ENCODE measurements around the gene EIPR1.
"Not testable (repeated sequence)": the region's sequence is repeated elsewhere in the genome, so short reads cannot be mapped to it uniquely, and the experiment has no call there.

EIPR1 gene

DNA sequence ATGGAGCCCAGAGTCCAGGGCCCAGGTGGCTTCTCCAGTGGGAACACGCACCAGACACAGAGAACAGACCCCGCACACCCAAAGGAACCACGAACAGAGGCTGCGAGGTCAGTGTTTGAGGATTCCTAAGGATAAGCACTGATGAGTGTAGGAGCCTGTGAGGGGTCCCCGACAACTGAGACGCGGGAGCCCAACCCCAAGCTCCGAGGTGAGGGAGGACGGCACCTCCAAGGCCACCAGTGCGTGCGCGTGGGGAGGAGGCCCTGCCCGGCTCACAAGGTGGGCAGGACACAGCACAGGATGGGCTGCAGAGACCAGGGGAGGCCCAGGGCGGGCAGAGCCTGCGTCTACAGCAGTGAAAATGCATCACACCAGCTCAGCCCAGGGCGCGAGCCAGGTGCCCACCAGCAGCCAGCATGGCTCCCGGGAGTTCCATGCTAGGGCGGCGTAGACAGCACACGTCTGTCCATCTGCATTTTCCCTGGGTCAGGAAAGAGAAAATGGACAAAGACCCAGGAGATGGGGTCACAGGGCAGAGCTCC is 189.1 kb downstream of the EIPR1 start:
- WGBS, 2 experiments: 96% methylated on average over 21 of the region's 21 CpGs
- H3K36me3 ChIP-seq (ENCODE audit: control insufficient read depth, insufficient read depth, low read length): no peaks in the 10 kb centered on the region

DNA sequence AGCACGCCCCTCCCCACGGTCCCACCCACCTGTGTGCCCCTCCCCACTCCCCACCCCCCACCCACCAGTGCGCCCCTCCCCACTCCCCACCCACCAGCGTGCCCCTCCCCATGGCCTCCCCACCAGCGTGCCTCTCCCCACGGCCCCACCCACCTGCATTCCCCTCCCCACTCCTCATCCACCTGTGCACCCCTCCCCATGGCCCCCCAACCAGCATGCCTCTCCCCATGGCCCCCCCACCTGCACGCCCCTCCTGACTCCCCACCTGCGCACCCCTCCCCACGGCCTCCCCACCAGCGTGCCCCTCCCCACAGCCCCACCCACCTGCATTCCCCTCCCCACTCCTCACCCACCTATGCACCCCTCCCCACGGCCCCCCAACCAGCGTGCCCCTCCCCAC is 190.2 kb downstream of the EIPR1 start:
- no peak overlapping the region for H3K4me3 ChIP-seq (ENCODE audit: insufficient read depth, low read depth, low read length)
- 89 to 90% methylated on average over 3 to 8 of the region's 12 CpGs for WGBS, 2 experiments
- H3K4me1 ChIP-seq (ENCODE audit: control insufficient read depth, insufficient read depth, low read length): no peaks in the 10 kb centered on the region
- H3K27me3 ChIP-seq (ENCODE audit: control insufficient read depth, insufficient read depth, low read length, poor library complexity, severe bottlenecking): no peaks in the 10 kb centered on the region
- H3K9me3 ChIP-seq (ENCODE audit: control insufficient read depth, low read length): no peaks in the 10 kb centered on the region
- no peaks in the 10 kb centered on the region for H3K36me3 ChIP-seq (ENCODE audit: control insufficient read depth, insufficient read depth, low read length)
- H3K27ac ChIP-seq (ENCODE audit: insufficient read depth, low read depth, low read length, poor library complexity, severe bottlenecking): no peak overlapping the region

More for the DNA sequence above, 189.1 kb downstream of the EIPR1 start:
- H3K9me3 ChIP-seq (ENCODE audit: control insufficient read depth, low read length): no peaks in the 10 kb centered on the region
- no peak overlapping the region for H3K4me3 ChIP-seq (ENCODE audit: insufficient read depth, low read depth, low read length)
- no peaks in the 10 kb centered on the region for H3K4me1 ChIP-seq (ENCODE audit: control insufficient read depth, insufficient read depth, low read length)
- no peaks in the 10 kb centered on the region for H3K27me3 ChIP-seq (ENCODE audit: control insufficient read depth, insufficient read depth, low read length, poor library complexity, severe bottlenecking)
- no peak overlapping the region for H3K27ac ChIP-seq (ENCODE audit: insufficient read depth, low read depth, low read length, poor library complexity, severe bottlenecking)

DNA sequence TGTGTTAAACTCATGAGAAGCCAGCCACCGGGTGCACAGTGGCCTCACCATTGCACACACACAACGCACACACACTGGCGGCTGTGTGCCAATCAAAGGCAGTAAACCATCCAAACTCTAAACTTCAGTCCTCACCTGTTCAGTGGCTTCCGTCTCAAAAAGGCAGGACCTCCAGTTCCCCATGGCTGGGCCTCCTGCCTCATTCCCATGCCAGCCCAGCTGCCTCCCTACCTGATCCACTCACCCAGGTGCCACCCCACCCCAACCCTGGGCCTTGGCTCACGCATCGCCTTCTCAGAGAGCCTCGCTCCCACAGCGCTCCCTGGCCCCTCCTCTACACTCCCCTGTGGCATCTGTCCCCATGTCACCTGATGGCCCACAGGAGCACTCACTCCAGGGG is 190.9 kb downstream of the EIPR1 start:
- no peak overlapping the region for H3K27ac ChIP-seq (ENCODE audit: insufficient read depth, low read depth, low read length, poor library complexity, severe bottlenecking)
- H3K4me3 ChIP-seq (ENCODE audit: insufficient read depth, low read depth, low read length): no peak overlapping the region
- H3K27me3 ChIP-seq (ENCODE audit: control insufficient read depth, insufficient read depth, low read length, poor library complexity, severe bottlenecking): no peaks in the 10 kb centered on the region
- no peaks in the 10 kb centered on the region for H3K9me3 ChIP-seq (ENCODE audit: control insufficient read depth, low read length)
- 94% methylated on average over 8 of the region's 8 CpGs for WGBS, 2 experiments
- H3K36me3 ChIP-seq (ENCODE audit: control insufficient read depth, insufficient read depth, low read length): no peaks in the 10 kb centered on the region
- H3K4me1 ChIP-seq (ENCODE audit: control insufficient read depth, insufficient read depth, low read length): no peaks in the 10 kb centered on the region

DNA sequence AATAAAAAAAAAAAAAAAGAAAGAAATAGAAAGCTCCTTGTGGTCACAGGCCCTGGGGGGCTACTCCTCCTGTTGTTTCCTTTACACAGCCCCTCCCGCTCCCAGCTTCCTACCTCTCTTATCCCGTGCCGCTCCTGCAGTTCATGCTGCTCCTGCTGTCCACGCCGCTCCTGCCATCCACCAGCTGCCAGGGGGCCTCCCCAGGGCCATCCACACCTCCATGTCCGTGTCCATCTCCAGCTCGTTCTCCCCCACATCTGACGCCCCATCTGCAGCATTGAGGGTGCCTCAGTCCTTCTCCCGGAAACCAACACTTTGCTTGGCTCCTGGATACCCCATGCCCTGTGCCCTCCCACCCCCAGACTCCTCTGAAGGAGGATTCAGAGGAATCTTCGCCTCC is 191.7 kb downstream of the EIPR1 start:
- H3K27me3 ChIP-seq (ENCODE audit: control insufficient read depth, insufficient read depth, low read length, poor library complexity, severe bottlenecking): no peaks in the 10 kb centered on the region
- H3K4me3 ChIP-seq (ENCODE audit: insufficient read depth, low read depth, low read length): no peak overlapping the region
- no peak overlapping the region for H3K27ac ChIP-seq (ENCODE audit: insufficient read depth, low read depth, low read length, poor library complexity, severe bottlenecking)
- H3K36me3 ChIP-seq (ENCODE audit: control insufficient read depth, insufficient read depth, low read length): no peaks in the 10 kb centered on the region
- 93 to 96% methylated on average over 10 of the region's 10 CpGs for WGBS, 2 experiments
- no peaks in the 10 kb centered on the region for H3K4me1 ChIP-seq (ENCODE audit: control insufficient read depth, insufficient read depth, low read length)
- no peaks in the 10 kb centered on the region for H3K9me3 ChIP-seq (ENCODE audit: control insufficient read depth, low read length)

DNA sequence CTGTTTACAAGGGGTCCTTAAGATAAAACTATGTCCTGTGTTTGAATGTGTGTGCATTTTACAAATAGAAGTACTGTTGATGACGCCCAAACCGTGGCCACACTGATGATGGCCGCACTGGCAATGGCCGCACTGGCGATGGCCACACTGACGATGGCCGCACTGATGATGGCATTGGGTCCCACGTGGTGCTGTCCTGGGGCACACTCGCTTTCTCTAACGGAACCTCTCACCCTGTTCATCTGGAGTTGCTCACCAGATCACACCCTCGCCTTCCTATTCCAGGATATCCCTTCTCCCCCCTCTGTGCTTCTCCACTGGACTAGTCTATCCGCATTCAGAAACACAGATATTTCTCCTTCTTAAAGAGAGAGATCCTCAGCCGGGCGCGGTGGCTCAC is 192.4 kb downstream of the EIPR1 start:
- Histone ChIP-seq H3K36me3 (ENCODE audit: control insufficient read depth, insufficient read depth, low read length) (no peaks in the 10 kb centered on the region), H3K4me1 (ENCODE audit: control insufficient read depth, insufficient read depth, low read length) (no peaks in the 10 kb centered on the region), H3K9me3 (ENCODE audit: control insufficient read depth, low read length) (no peaks in the 10 kb centered on the region), H3K27ac (ENCODE audit: insufficient read depth, low read depth, low read length, poor library complexity, severe bottlenecking) (no peak overlapping the region), H3K4me3 (ENCODE audit: insufficient read depth, low read depth, low read length) (no peak overlapping the region), H3K27me3 (ENCODE audit: control insufficient read depth, insufficient read depth, low read length, poor library complexity, severe bottlenecking) (no peaks in the 10 kb centered on the region)
- 90 to 92% methylated on average over 15 of the region's 15 CpGs for WGBS, 2 experiments

DNA sequence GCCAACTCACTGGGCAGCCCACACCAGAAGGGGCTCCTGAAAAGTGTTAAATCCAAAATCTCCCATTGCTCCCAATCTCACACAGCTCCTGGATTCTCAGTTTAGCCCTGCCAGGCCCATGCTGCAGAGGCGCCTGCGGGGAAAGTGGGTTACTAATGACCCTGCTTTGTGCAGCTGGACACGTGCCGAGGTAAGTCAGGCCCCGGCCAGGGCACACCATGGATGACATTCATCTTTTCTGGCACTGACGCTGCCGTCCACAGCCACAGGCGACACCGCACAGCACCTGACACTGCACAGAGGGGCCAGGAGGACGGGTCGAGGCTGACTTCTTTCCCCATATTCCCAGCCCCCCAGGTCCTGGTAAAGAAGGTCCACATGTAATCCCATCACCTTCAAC is 193.5 kb downstream of the EIPR1 start:
- no peaks in the 10 kb centered on the region for H3K36me3 ChIP-seq (ENCODE audit: control insufficient read depth, insufficient read depth, low read length)
- WGBS, 2 experiments: 96 to 97% methylated on average over 11 of the region's 11 CpGs
- no peaks in the 10 kb centered on the region for H3K9me3 ChIP-seq (ENCODE audit: control insufficient read depth, low read length)
- H3K4me3 ChIP-seq (ENCODE audit: insufficient read depth, low read depth, low read length): no peak overlapping the region
- no peak overlapping the region for H3K27ac ChIP-seq (ENCODE audit: insufficient read depth, low read depth, low read length, poor library complexity, severe bottlenecking)
- no peaks in the 10 kb centered on the region for H3K4me1 ChIP-seq (ENCODE audit: control insufficient read depth, insufficient read depth, low read length)
- no peaks in the 10 kb centered on the region for H3K27me3 ChIP-seq (ENCODE audit: control insufficient read depth, insufficient read depth, low read length, poor library complexity, severe bottlenecking)

DNA sequence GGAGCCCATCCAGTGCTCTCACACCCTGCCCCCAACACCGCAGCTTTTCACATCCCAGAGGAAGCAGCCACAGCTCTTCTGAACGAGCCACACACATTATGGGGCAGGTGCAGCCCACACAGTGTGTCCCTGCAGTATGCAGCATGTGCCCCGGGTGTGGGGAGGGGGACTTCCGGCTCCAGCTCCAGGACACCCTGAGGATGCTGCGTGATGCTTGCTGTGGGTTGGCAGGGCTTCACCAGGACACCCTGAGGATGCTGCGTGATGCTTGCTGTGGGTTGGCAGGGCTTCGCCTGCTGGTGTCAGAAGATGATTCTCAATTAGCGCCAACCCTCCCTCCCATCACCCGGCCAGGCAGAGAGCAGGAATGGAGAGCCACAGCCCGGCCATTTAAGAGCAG is 193.9 kb downstream of the EIPR1 start:
- Histone ChIP-seq H3K4me3 (ENCODE audit: insufficient read depth, low read depth, low read length) (no peak overlapping the region), H3K27me3 (ENCODE audit: control insufficient read depth, insufficient read depth, low read length, poor library complexity, severe bottlenecking) (no peaks in the 10 kb centered on the region), H3K4me1 (ENCODE audit: control insufficient read depth, insufficient read depth, low read length) (no peaks in the 10 kb centered on the region), H3K36me3 (ENCODE audit: control insufficient read depth, insufficient read depth, low read length) (no peaks in the 10 kb centered on the region), H3K27ac (ENCODE audit: insufficient read depth, low read depth, low read length, poor library complexity, severe bottlenecking) (no peak overlapping the region), H3K9me3 (ENCODE audit: control insufficient read depth, low read length) (no peaks in the 10 kb centered on the region)
- 93 to 94% methylated on average over 10 of the region's 10 CpGs for WGBS, 2 experiments

DNA sequence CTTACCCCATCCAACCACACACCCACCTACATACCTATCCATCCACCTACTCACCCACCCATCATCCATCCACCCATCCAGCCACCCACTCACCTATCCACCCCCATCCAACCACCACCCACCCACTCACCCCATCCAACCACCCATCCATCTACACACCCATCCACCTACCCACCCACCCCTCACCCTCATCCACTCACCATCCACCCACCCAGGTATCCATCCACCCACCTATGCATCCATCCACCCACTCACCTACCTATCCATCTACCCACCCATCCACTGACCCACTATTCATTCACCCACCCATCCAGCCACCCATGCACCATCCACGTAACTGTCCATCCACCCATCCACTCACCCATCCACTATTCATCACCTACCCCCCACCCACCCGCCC is 194.8 kb downstream of the EIPR1 start:
- Histone ChIP-seq H3K27ac (ENCODE audit: insufficient read depth, low read depth, low read length, poor library complexity, severe bottlenecking) (no peak overlapping the region), H3K4me3 (ENCODE audit: insufficient read depth, low read depth, low read length) (no peak overlapping the region), H3K4me1 (ENCODE audit: control insufficient read depth, insufficient read depth, low read length) (no peaks in the 10 kb centered on the region), H3K27me3 (ENCODE audit: control insufficient read depth, insufficient read depth, low read length, poor library complexity, severe bottlenecking) (no peaks in the 10 kb centered on the region), H3K36me3 (ENCODE audit: control insufficient read depth, insufficient read depth, low read length) (no peaks in the 10 kb centered on the region), H3K9me3 (ENCODE audit: control insufficient read depth, low read length) (no peaks in the 10 kb centered on the region)
- 81 to 97% methylated on average over 1 to 2 of the region's 2 CpGs for WGBS, 2 experiments

DNA sequence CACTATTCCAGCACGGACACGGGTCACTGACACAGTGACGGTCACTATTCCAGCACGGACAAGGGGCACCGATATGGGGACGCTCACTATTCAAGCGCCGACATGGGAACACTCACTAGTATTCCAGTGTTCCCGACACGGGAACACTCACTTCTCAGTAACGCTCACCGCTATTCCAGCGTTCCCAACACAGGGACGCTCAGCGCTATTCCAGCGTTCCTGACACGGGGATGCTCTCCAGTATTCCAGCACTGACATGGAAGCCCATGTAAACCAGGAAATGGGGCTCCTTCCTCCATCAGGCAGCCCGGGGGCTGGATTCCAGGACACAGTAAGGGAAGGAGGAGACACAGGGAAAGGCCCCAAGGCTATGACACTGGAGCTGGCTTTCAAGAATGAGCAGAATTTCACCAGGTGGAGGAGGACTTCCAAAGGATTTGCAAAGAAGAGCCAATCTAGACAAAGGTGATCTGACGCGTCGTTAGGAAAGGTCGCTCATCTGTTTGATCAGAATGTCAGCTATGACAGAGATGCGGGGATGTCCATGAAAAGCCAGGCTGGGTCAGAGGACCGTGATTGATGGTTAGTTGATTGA is 196.1 kb downstream of the EIPR1 start:
- Histone ChIP-seq H3K27me3 (ENCODE audit: control insufficient read depth, insufficient read depth, low read length, poor library complexity, severe bottlenecking) (no peaks in the 10 kb centered on the region), H3K4me1 (ENCODE audit: control insufficient read depth, insufficient read depth, low read length) (no peaks in the 10 kb centered on the region), H3K36me3 (ENCODE audit: control insufficient read depth, insufficient read depth, low read length) (no peaks in the 10 kb centered on the region), H3K4me3 (ENCODE audit: insufficient read depth, low read depth, low read length) (no peak overlapping the region), H3K27ac (ENCODE audit: insufficient read depth, low read depth, low read length, poor library complexity, severe bottlenecking) (no peak overlapping the region), H3K9me3 (ENCODE audit: control insufficient read depth, low read length) (no peaks in the 10 kb centered on the region)
- 91 to 92% methylated on average over 23 to 24 of the region's 24 CpGs for WGBS, 2 experiments

DNA sequence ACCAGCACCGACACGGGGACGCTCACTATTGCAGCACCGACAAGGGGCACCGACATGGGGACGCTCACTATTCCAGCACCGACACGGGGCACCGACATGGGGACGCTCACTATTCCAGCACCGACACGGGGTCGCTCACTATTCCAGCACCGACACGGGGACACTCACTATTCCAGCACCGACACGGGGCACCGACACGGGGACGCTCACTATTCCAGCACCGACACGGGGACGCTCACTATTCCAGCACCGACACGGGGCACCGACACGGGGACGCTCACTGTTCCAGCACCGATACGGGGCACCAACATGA is 196.8 kb downstream of the EIPR1 start:
- H3K27me3 ChIP-seq (ENCODE audit: control insufficient read depth, insufficient read depth, low read length, poor library complexity, severe bottlenecking); H3K9me3 ChIP-seq (ENCODE audit: control insufficient read depth, low read length); H3K27ac ChIP-seq (ENCODE audit: insufficient read depth, low read depth, low read length, poor library complexity, severe bottlenecking); H3K36me3 ChIP-seq (ENCODE audit: control insufficient read depth, insufficient read depth, low read length); H3K4me3 ChIP-seq (ENCODE audit: insufficient read depth, low read depth, low read length); H3K4me1 ChIP-seq (ENCODE audit: control insufficient read depth, insufficient read depth, low read length): not testable (repeated sequence)
- 83% methylated on average over 30 of the region's 30 CpGs for WGBS, 2 experiments

Data from ectodermal cell (in vitro differentiated cells).